Measurements from ENCODE around the gene NF2. TPM values are rescaled to one million over a fixed set of nuclear protein-coding genes. Genes with fewer than 3 reads are reported as not detected.

Gene NF2
- total and polyA plus RNA-seq, 8 donors: 5.8 to 37.6 (median 18.3) TPM

- Histone ChIP-seq H3K4me3 (no peak overlapping the region), H3K4me1 (peaks cover 0 to 6% (median 5%) of the 10 kb centered on the region in 4 donors), H3K27ac (no peak overlapping the region), H3K36me3 (no peaks in the 10 kb centered on the region), H3K9me3 (no peaks in the 10 kb centered on the region), H3K27me3 (no peaks in the 10 kb centered on the region)
- TF ChIP-seq CTCF (IDR thresholded peaks at IDR 0.05): no peak
- TF ChIP-seq EP300 (IDR thresholded peaks at IDR 0.05): no peak
- no peak for TF ChIP-seq POLR2A (IDR thresholded peaks at IDR 0.05)
- TF ChIP-seq POLR2AphosphoS5 (IDR thresholded peaks at IDR 0.05): no peak
- no peak for DNase-seq
- WGBS, 5 donors: 60 to 84% (median 72%) methylated on average over 3 of the region's 3 CpGs
- intact Hi-C loops (cut with DNase I; ENCODE audit: low total_unique reads): no loop called here
Measured at GRCh38 chr22:29598684-29599020, 4.8 kb upstream of the NF2 start.

- Histone ChIP-seq H3K27ac (peak overlapping the region; percentile 84 to 97 (median 93)), H3K36me3 (no peaks in the 10 kb centered on the region), H3K9me3 (no peaks in the 10 kb centered on the region), H3K4me3 (peak overlapping the region; percentile 75 to 98 (median 80)), H3K27me3 (no peaks in the 10 kb centered on the region), H3K4me1 (peaks cover 14 to 29% (median 22%) of the 10 kb centered on the region in 4 donors)
- no peak for DNase-seq
- intact Hi-C loops (cut with DNase I; ENCODE audit: low total_unique reads): no loop called here
- TF ChIP-seq CTCF (IDR thresholded peaks at IDR 0.05): no peak
- WGBS, 5 donors: 0 to 1% (median 0%) methylated on average over 12 of the region's 12 CpGs
Measured at GRCh38 chr22:29604076-29604360, 585 bp downstream of the NF2 start.

GRCh38 chr22:29605527-29605850 lies 2.1 kb downstream of the NF2 start:
- WGBS, 5 donors: 88 to 95% (median 90%) methylated on average over 5 of the region's 5 CpGs
- H3K4me1 ChIP-seq: peaks cover 14 to 29% (median 22%) of the 10 kb centered on the region in 4 donors
- no peaks in the 10 kb centered on the region for H3K9me3 ChIP-seq
- DNase-seq: no peak
- intact Hi-C loops (cut with DNase I; ENCODE audit: low total_unique reads): no loop called here
- TF ChIP-seq CTCF (IDR thresholded peaks at IDR 0.05): no peak
- no peak for TF ChIP-seq POLR2AphosphoS5 (IDR thresholded peaks at IDR 0.05)
- TF ChIP-seq POLR2A (IDR thresholded peaks at IDR 0.05): no peak
- TF ChIP-seq EP300 (IDR thresholded peaks at IDR 0.05): no peak
- peak overlapping the region in 1 of 4 donors; percentile 77 for H3K4me3 ChIP-seq
- H3K27ac ChIP-seq: no peak overlapping the region
- no peaks in the 10 kb centered on the region for H3K27me3 ChIP-seq
- H3K36me3 ChIP-seq: no peaks in the 10 kb centered on the region

- WGBS, 5 donors: 93 to 100% (median 95%) methylated on average over 3 of the region's 3 CpGs
- Histone ChIP-seq H3K9me3 (no peaks in the 10 kb centered on the region), H3K4me1 (peaks cover 14 to 29% (median 22%) of the 10 kb centered on the region in 4 donors), H3K4me3 (no peak overlapping the region), H3K27me3 (no peaks in the 10 kb centered on the region), H3K27ac (no peak overlapping the region), H3K36me3 (no peaks in the 10 kb centered on the region)
- intact Hi-C loops (cut with DNase I; ENCODE audit: low total_unique reads): no loop called here
- no peak for TF ChIP-seq POLR2A (IDR thresholded peaks at IDR 0.05)
- TF ChIP-seq EP300 (IDR thresholded peaks at IDR 0.05): no peak
- TF ChIP-seq CTCF (IDR thresholded peaks at IDR 0.05): no peak
- TF ChIP-seq POLR2AphosphoS5 (IDR thresholded peaks at IDR 0.05): no peak
- DNase-seq: no peak
Measured at GRCh38 chr22:29606320-29606719, 2.9 kb downstream of the NF2 start.

- intact Hi-C loops (cut with DNase I; ENCODE audit: low total_unique reads): no loop called here
- H3K4me3 ChIP-seq: no peak overlapping the region
- no peaks in the 10 kb centered on the region for H3K27me3 ChIP-seq
Measured at GRCh38 chr22:29607426-29607825, 4.0 kb downstream of the NF2 start.

More at GRCh38 chr22:29607426-29607825, 4.0 kb downstream of the NF2 start:
- DNase-seq: no peak
- 79 to 86% (median 86%) methylated on average over 2 of the region's 2 CpGs for WGBS, 5 donors
- Histone ChIP-seq H3K27ac (no peak overlapping the region), H3K9me3 (no peaks in the 10 kb centered on the region), H3K4me1 (peaks cover 14 to 29% (median 21%) of the 10 kb centered on the region in 4 donors), H3K36me3 (no peaks in the 10 kb centered on the region)
- TF ChIP-seq POLR2AphosphoS5 (IDR thresholded peaks at IDR 0.05) (no peak), CTCF (IDR thresholded peaks at IDR 0.05) (no peak), POLR2A (IDR thresholded peaks at IDR 0.05) (no peak), EP300 (IDR thresholded peaks at IDR 0.05) (no peak)
